PFSK-1 (cell line): ENCODE results near the gene TRPM6.

Experiments
- POLR2AphosphoS5 ChIP-seq: IDR thresholded peaks from 2 replicates; pipeline ENCODE4 v1.6.1; 2012; ENCODE audit warnings: low read depth, mild to moderate bottlenecking, control low read depth, low read length, moderate library complexity
- SIN3A ChIP-seq: IDR thresholded peaks from 2 replicates; pipeline ENCODE4 v1.6.1; 2012; ENCODE audit warnings: mild to moderate bottlenecking, low read length, moderate library complexity, borderline replicate concordance; ENCODE audit not compliant: insufficient read depth
- TAF1 ChIP-seq: IDR thresholded peaks from 2 replicates; pipeline ENCODE4 v1.6.1; 2012; ENCODE audit warnings: low read length, control low read depth, borderline replicate concordance; ENCODE audit not compliant: insufficient read depth
- TF ChIP-seq, protein P1 (sequence below), 2 experiments: IDR thresholded peaks; 2 replicates each; pipeline versions ENCODE4 v1.6.1 to v1.8.0; 2011 to 2012; ENCODE audit warnings: low read depth in 2 of 2, low read length in 2 of 2, control low read depth in 1 of 2, inconsistent platforms in 1 of 2, mild to moderate bottlenecking in 1 of 2, moderate library complexity in 1 of 2; ENCODE audit not compliant: insufficient read depth in 1 of 2

DNA sequence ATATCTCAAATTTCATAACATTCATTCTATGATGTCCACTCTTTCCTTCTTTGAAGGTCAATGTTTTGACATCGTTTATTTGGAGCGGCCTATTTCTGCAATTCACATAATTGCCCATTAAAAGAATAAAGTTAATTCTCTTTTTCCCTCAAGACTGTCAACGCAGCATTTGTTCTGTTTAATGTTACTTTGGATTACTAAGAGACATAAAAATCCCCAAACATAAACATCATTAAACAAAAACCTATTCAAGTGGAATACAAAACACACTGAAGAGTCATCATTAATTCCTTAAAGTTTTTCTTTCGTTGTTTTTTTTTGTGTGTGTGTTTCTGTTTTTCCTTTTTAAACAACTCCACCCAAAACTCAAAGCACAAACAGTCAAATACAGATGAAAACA is 151.1 kb downstream of the TRPM6 start:
- TF ChIP-seq, protein P1, sequence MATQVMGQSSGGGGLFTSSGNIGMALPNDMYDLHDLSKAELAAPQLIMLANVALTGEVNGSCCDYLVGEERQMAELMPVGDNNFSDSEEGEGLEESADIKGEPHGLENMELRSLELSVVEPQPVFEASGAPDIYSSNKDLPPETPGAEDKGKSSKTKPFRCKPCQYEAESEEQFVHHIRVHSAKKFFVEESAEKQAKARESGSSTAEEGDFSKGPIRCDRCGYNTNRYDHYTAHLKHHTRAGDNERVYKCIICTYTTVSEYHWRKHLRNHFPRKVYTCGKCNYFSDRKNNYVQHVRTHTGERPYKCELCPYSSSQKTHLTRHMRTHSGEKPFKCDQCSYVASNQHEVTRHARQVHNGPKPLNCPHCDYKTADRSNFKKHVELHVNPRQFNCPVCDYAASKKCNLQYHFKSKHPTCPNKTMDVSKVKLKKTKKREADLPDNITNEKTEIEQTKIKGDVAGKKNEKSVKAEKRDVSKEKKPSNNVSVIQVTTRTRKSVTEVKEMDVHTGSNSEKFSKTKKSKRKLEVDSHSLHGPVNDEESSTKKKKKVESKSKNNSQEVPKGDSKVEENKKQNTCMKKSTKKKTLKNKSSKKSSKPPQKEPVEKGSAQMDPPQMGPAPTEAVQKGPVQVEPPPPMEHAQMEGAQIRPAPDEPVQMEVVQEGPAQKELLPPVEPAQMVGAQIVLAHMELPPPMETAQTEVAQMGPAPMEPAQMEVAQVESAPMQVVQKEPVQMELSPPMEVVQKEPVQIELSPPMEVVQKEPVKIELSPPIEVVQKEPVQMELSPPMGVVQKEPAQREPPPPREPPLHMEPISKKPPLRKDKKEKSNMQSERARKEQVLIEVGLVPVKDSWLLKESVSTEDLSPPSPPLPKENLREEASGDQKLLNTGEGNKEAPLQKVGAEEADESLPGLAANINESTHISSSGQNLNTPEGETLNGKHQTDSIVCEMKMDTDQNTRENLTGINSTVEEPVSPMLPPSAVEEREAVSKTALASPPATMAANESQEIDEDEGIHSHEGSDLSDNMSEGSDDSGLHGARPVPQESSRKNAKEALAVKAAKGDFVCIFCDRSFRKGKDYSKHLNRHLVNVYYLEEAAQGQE (IDR thresholded peaks at IDR 0.05; ENCODE audit: insufficient read depth in 1 of 2, low read depth in 2 of 2, low read length in 2 of 2), result no peak
- TF ChIP-seq POLR2AphosphoS5 (no peak), SIN3A (no peak), TAF1 (no peak)
